ENCODE measurements around the gene BTD. TPM values are rescaled to one million over a fixed set of nuclear protein-coding genes. Genes with fewer than 3 reads are reported as not detected.
"Not testable (repeated sequence)": the region's sequence is repeated elsewhere in the genome, so short reads cannot be mapped to it uniquely, and the experiment has no call there.

The BTD gene
- total and polyA plus RNA-seq, 10 of the 15 experiments (the other 5 are each of a cell fraction or from before 2014, with no cell fraction given) = 3.4 to 10.3 (median 5.0) TPM

DNA sequence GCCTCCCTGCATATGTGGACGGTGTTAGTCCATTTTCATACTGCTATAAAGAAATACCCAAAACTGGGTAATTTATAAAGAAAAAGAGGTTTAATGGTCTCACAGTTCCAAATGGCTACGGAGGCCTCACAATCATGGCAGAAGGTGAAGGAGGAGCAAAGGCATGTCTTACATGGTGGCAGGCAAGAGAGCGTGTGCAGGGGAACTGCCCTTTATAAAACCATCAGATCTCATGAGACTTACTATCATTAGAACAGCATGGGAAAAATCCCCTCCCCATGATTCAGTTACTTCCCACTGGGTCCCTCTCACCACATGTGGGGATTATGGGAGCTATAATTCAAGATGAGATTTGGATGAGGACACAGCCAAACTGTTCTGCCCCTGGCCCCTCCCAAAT is 1.3 kb downstream of the BTD start:
- 0 out of 2 replicates have a peak, but pooled peaks have one; percentile 12 for TF ChIP-seq CBX5 (IDR thresholded peaks at IDR 0.05; ENCODE audit: low read depth)
- H3K9me3 ChIP-seq (replicated peaks; ENCODE audit: control insufficient read depth, insufficient read depth, low read length); H3K27ac ChIP-seq (ENCODE audit: control insufficient read depth, insufficient read depth); CTCF ChIA-PET; in situ Hi-C loops (cut with MboI); BruUV-seq (replicated peaks); H4K20me1 ChIP-seq (ENCODE audit: control insufficient read depth, insufficient read depth); POLR2A ChIA-PET; FAIRE-seq; H3K36me3 ChIP-seq (ENCODE audit: control insufficient read depth in 2 of 2, insufficient read depth in 2 of 2, low read length in 1 of 2); DNase-seq (ENCODE audit: low read depth, low spot score); intact Hi-C loops (cut with micrococcal nuclease; ENCODE audit: unreplicated experiment); H3K4me1 ChIP-seq (ENCODE audit: control insufficient read depth, insufficient read depth, low read length); H2AFZ ChIP-seq (ENCODE audit: control insufficient read depth, low read depth, low read length); H3K27me3 ChIP-seq (replicated peaks in 1 of 2; ENCODE audit: control insufficient read depth in 2 of 2, insufficient read depth in 2 of 2, low read length in 1 of 2); ATAC-seq; RAD21 ChIA-PET (ENCODE audit: unreplicated experiment): not testable (repeated sequence)
- SMC1A ChIA-PET (ENCODE audit: uncharacterized antibody, unreplicated experiment) = interaction anchor here (0.9 to 1.5 kb wide), 3 partner anchors 13 to 209 kb away, joined by 3 to 5 read pairs (median 3); no protein-coding TSS in a partner anchor
- H3K4me3 ChIP-seq = peak overlapping the region; percentile 87
- H3K4me2 ChIP-seq (ENCODE audit: control insufficient read depth, insufficient read depth) = peak overlapping the region; percentile 92
- WGBS (ENCODE audit: insufficient coverage, insufficient replicate concordance, low lambda C conversion rate, missing lambda C conversion rate) = 67% methylated on average over 3 of the region's 3 CpGs
- H3K79me2 ChIP-seq (ENCODE audit: control insufficient read depth, insufficient read depth, low read length) = peaks cover 18% of the 10 kb centered on the region
- peak overlapping the region; percentile 82; the same call in 1 of the 2 replicates for H3K9ac ChIP-seq (ENCODE audit: control insufficient read depth, insufficient read depth, low read length)

DNA sequence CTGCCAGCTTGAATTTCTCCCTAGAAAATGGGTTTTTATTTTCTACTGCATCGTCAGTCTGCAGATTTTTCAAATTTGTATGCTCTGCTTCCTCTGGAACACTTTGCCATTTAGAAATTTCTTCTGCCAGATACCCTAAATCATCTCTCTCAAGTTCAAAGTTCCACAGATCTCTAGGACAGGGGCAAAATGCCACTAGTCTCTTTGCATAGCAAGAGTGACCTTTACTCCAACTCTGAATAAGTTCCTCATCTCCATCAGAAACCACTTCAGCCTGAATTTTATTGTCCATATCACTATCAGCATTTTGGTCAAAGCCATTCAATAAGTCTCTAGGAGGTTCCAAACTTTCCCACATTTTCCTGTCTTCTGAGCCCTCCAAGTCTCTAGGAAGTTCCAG is 3.0 kb downstream of the BTD start:
- BruUV-seq (replicated peaks); intact Hi-C loops (cut with micrococcal nuclease; ENCODE audit: unreplicated experiment); H2AFZ ChIP-seq (ENCODE audit: control insufficient read depth, low read depth, low read length); H3K36me3 ChIP-seq (ENCODE audit: control insufficient read depth in 2 of 2, insufficient read depth in 2 of 2, low read length in 1 of 2); H3K27ac ChIP-seq (ENCODE audit: control insufficient read depth, insufficient read depth); FAIRE-seq; CTCF ChIA-PET; H3K27me3 ChIP-seq (replicated peaks in 1 of 2; ENCODE audit: control insufficient read depth in 2 of 2, insufficient read depth in 2 of 2, low read length in 1 of 2); H3K4me2 ChIP-seq (ENCODE audit: control insufficient read depth, insufficient read depth); H4K20me1 ChIP-seq (ENCODE audit: control insufficient read depth, insufficient read depth); RAD21 ChIA-PET (ENCODE audit: unreplicated experiment); H3K9ac ChIP-seq (ENCODE audit: control insufficient read depth, insufficient read depth, low read length); DNase-seq (ENCODE audit: low read depth, low spot score); H3K4me3 ChIP-seq; POLR2A ChIA-PET; H3K4me1 ChIP-seq (ENCODE audit: control insufficient read depth, insufficient read depth, low read length); H3K9me3 ChIP-seq (replicated peaks; ENCODE audit: control insufficient read depth, insufficient read depth, low read length); ATAC-seq; in situ Hi-C loops (cut with MboI): not testable (repeated sequence)
- peaks cover 16% of the 10 kb centered on the region for H3K79me2 ChIP-seq (ENCODE audit: control insufficient read depth, insufficient read depth, low read length)
- WGBS (ENCODE audit: insufficient coverage, insufficient replicate concordance, low lambda C conversion rate, missing lambda C conversion rate) = 59% methylated on average over 1 of the region's 1 CpG
- SMC1A ChIA-PET (ENCODE audit: uncharacterized antibody, unreplicated experiment) = interaction anchor here (0.6 to 3.7 kb wide), 3 partner anchors 11 to 110 kb away, joined by 3 to 12 read pairs (median 5); no protein-coding TSS in a partner anchor
